Measurements from ENCODE around the gene AFTPH. TPM values are rescaled to one million over a fixed set of nuclear protein-coding genes. Genes with fewer than 3 reads are reported as not detected.

The AFTPH gene
- total RNA-seq, 6 experiments from 2014 or later: 14.9 to 24.4 (median 19.8) TPM

DNA sequence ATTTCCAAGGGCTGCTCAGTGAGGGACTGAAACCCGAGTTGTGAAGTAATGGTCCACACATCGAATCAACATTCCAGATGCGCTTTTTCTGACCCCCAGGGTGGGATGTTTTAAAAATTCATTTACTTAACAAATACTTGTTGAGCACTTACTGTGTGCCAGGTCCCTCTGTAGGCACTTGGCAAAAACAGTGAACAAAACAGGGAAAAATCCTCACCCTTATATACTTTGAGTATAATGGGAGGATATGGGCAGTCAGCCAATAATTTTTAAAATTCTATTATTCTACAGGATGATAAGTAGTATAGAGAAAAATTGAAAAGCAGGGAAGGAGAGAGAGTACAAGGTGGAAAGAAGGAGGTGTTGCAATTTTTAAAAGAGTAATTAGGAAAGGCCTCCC, 31.3 kb upstream of the AFTPH start:
- no peak for DNase-seq
- no peaks in the 10 kb centered on the region for H3K36me3 ChIP-seq
- no peak overlapping the region for H3K4me3 ChIP-seq
- no peaks in the 10 kb centered on the region for H3K9me3 ChIP-seq
- no peaks in the 10 kb centered on the region for H3K4me1 ChIP-seq
- 79% methylated on average over 3 of the region's 3 CpGs for WGBS (ENCODE audit: insufficient coverage, low coverage, low lambda C conversion rate, missing lambda C conversion rate)
- TF ChIP-seq, protein P1, sequence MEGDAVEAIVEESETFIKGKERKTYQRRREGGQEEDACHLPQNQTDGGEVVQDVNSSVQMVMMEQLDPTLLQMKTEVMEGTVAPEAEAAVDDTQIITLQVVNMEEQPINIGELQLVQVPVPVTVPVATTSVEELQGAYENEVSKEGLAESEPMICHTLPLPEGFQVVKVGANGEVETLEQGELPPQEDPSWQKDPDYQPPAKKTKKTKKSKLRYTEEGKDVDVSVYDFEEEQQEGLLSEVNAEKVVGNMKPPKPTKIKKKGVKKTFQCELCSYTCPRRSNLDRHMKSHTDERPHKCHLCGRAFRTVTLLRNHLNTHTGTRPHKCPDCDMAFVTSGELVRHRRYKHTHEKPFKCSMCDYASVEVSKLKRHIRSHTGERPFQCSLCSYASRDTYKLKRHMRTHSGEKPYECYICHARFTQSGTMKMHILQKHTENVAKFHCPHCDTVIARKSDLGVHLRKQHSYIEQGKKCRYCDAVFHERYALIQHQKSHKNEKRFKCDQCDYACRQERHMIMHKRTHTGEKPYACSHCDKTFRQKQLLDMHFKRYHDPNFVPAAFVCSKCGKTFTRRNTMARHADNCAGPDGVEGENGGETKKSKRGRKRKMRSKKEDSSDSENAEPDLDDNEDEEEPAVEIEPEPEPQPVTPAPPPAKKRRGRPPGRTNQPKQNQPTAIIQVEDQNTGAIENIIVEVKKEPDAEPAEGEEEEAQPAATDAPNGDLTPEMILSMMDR (IDR thresholded peaks at IDR 0.05): no peak
- TF ChIP-seq POLR2A (IDR thresholded peaks at IDR 0.05): no peak
- intact Hi-C loops (cut with DNase I): no loop called here
- no peaks in the 10 kb centered on the region for H3K27me3 ChIP-seq
- ATAC-seq: no peak
- no peak overlapping the region for H3K27ac ChIP-seq

DNA sequence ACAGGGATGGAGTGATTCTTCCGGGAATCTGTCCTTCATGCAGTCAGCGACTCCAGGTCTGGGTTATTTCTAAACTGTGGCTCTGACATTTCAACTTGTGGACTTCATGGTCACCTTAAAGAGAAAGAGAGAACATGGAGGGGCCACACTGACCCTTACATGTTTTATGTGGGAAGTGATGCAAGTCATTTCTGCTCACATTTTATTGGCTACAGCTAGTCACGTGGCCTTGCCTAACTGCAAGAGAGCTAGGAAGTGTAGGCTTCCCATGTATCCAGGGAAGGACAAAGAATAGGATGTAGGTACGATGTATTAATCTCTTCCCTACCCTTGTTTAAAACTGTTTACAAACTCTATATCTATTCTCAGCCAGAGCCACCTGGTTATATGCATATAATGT, 30.3 kb upstream of the AFTPH start:
- ATAC-seq: no peak
- H3K4me3 ChIP-seq: no peak overlapping the region
- no peaks in the 10 kb centered on the region for H3K4me1 ChIP-seq
- TF ChIP-seq, protein P1 (IDR thresholded peaks at IDR 0.05): no peak
- no peak for TF ChIP-seq POLR2A (IDR thresholded peaks at IDR 0.05)
- WGBS (ENCODE audit: insufficient coverage, low coverage, low lambda C conversion rate, missing lambda C conversion rate): 87% methylated on average over 4 of the region's 4 CpGs
- intact Hi-C loops (cut with DNase I): no loop called here
- H3K27ac ChIP-seq: no peak overlapping the region
- DNase-seq: no peak
- no peaks in the 10 kb centered on the region for H3K36me3 ChIP-seq
- no peaks in the 10 kb centered on the region for H3K27me3 ChIP-seq
- H3K9me3 ChIP-seq: no peaks in the 10 kb centered on the region

DNA sequence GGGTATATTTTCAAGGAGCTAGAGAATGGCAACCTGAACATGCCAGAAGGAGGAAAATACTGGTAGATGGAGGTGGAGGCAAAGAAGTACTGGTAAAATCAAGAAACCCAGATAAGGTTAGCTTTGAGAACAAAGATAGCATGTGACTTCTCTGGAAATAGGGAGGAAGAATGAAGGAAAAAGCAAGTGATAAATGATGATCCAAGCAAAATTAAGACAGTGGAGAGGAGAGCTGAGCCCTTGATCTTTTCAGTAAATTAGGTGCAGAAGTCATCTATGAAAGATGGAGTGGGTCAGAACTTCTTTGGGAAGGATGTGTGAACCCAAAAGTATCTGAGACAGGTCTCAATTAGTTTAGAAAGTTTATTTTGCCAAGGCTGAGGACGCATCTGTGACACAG, 25.7 kb upstream of the AFTPH start:
- TF ChIP-seq, protein P1 (IDR thresholded peaks at IDR 0.05): no peak
- no peak for TF ChIP-seq POLR2A (IDR thresholded peaks at IDR 0.05)
- Histone ChIP-seq H3K9me3 (no peaks in the 10 kb centered on the region), H3K27me3 (no peaks in the 10 kb centered on the region), H3K4me3 (no peak overlapping the region), H3K27ac (no peak overlapping the region), H3K36me3 (no peaks in the 10 kb centered on the region), H3K4me1 (no peaks in the 10 kb centered on the region)
- 70% methylated on average over 1 of the region's 1 CpG for WGBS (ENCODE audit: insufficient coverage, low coverage, low lambda C conversion rate, missing lambda C conversion rate)
- no peak for ATAC-seq
- intact Hi-C loops (cut with DNase I): no loop called here
- no peak for DNase-seq

DNA sequence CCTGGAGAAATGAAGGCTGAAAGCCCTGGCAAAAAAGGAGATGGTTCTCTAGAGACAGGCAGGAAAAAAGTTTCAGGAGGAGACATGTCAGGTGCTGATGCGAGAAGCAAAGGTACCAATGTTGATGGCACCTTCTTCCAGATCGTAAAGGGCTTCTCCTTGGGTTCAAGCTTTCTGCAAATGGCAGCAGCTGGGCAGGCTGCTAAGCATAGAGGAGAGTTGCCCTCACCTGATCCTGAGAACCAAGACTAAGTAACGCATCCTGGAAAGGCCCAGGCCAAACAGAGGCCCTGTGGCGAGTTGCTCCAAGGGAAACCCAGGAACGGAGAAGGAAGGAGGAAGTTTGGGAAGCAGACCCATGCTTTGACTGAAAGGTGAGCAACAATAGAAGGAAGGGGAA, 23.6 kb upstream of the AFTPH start:
- intact Hi-C loops (cut with DNase I): no loop called here
- no peak for ATAC-seq
- 84% methylated on average over 2 of the region's 5 CpGs for WGBS (ENCODE audit: insufficient coverage, low coverage, low lambda C conversion rate, missing lambda C conversion rate)

More for the DNA sequence above, 23.6 kb upstream of the AFTPH start:
- no peaks in the 10 kb centered on the region for H3K36me3 ChIP-seq
- H3K9me3 ChIP-seq: no peaks in the 10 kb centered on the region
- H3K4me3 ChIP-seq: no peak overlapping the region
- TF ChIP-seq POLR2A (IDR thresholded peaks at IDR 0.05): no peak
- TF ChIP-seq, protein P1 (IDR thresholded peaks at IDR 0.05): no peak
- DNase-seq: no peak
- H3K4me1 ChIP-seq: no peaks in the 10 kb centered on the region
- no peak overlapping the region for H3K27ac ChIP-seq
- H3K27me3 ChIP-seq: no peaks in the 10 kb centered on the region

All from right lobe of liver (tissue), 6 donors.